Gastrocnemius medialis (tissue), 4 donors: Measurements from ENCODE around the gene SAMD10. TPM values are rescaled to one million over a fixed set of nuclear protein-coding genes. Genes with fewer than 3 reads are reported as not detected.
"Not testable (repeated sequence)": the region's sequence is repeated elsewhere in the genome, so short reads cannot be mapped to it uniquely, and the experiment has no call there.

Experiments used
- ATAC-seq, 2 donors: fragments of 150-250 bp; one replicate each; pipeline ENCODE4 v1.9.1; 2016
- DNase-seq, 2 donors: peaks; one replicate each; pipeline ENCODE4 v3.0.0-alpha.2; 2019
- H3K27ac ChIP-seq, 4 donors: fragments of 200-600 bp; sonication (generic); 1 replicate in 1 of 4; 2 replicates in 3 of 4; pipeline ENCODE4 v1.5.1; 2016 to 2018; ENCODE audit warnings: mild to moderate bottlenecking in 2 of 4, moderate library complexity in 1 of 4
- H3K27me3 ChIP-seq, 3 donors: fragments of 200-600 bp; sonication (generic) in 2 of 3; 1 replicate in 1 of 3; 2 replicates in 2 of 3; pipeline versions ENCODE4 v1.5.1 to v1.6.0; 2016 to 2019; ENCODE audit warnings: mild to moderate bottlenecking in 1 of 3, moderate library complexity in 1 of 3
- H3K36me3 ChIP-seq, 2 donors: fragments of 200-600 bp; sonication (generic) in 1 of 2; one replicate each; pipeline ENCODE4 v1.5.1; 2017 to 2018
- H3K4me1 ChIP-seq, 2 donors: fragments of 200-600 bp; sonication (generic) in 1 of 2; one replicate each; pipeline ENCODE4 v1.5.1; 2016 to 2017; ENCODE audit warnings: mild to moderate bottlenecking in 2 of 2
- H3K4me3 ChIP-seq, 4 donors: fragments of 200-600 bp; sonication (generic) in 3 of 4; 1 replicate in 1 of 4; 2 replicates in 3 of 4; pipeline ENCODE4 v1.5.1; 2016 to 2019; ENCODE audit warnings: mild to moderate bottlenecking in 2 of 4
- H3K9me3 ChIP-seq, 3 donors: fragments of 200-600 bp; sonication (generic) in 2 of 3; 1 replicate in 1 of 3; 2 replicates in 2 of 3; pipeline ENCODE4 v1.5.1; 2016 to 2019
- CTCF ChIP-seq, 5 experiments: fragments of 450-650 bp in 3 of 5; fragments of 200-600 bp in 2 of 5; sonication (generic) in 2 of 5; IDR thresholded peaks in 4 of 5; conservative IDR thresholded peaks in 1 of 5; 1 replicate in 4 of 5; 2 replicates in 1 of 5; pipeline ENCODE4 v1.5.1; 2016 to 2019; ENCODE audit warnings: antibody characterized with exemption in 5 of 5, mild to moderate bottlenecking in 3 of 5, moderate library complexity in 3 of 5
- POLR2A ChIP-seq, 2 donors: fragments of 450-650 bp; IDR thresholded peaks; one replicate each; pipeline ENCODE4 v1.6.1; 2017; ENCODE audit warnings: antibody characterized with exemption in 2 of 2, mild to moderate bottlenecking in 2 of 2, moderate library complexity in 2 of 2
- in situ Hi-C, 4 donors: fragments of 200-750 bp; cut with MboI; loops; one replicate each; pipeline versions ENCODE4 v1.15.0 to v1.8.0; 2017; ENCODE audit warnings: low sequenced_read_pairs in 4 of 4
- intact Hi-C: fragments of 100-400 bp; cut with DNase I; formaldehyde crosslinking; loops from one replicate; pipeline ENCODE4 v1.15.1; 2023; ENCODE audit warnings: low total_unique reads
- total RNA-seq, 4 donors: library from RNA; depleted of rRNA; stranded (reverse); fragments of >200 nt; gene quantifications; one replicate each; pipeline versions ENCODE4 v1.1.0 to v1.2.3, GENCODE V29; 2016

The SAMD10 gene
- total RNA-seq, 4 donors from 2014 or later: 0.24 to 1.9 (median 1.0) TPM; not detected in 1

- in situ Hi-C loops: loop anchor here in 1 of 4 donors (10.0 kb wide), 1 partner anchor 189 kb away; no protein-coding TSS in a partner anchor
- ATAC-seq (peak; percentile 73 to 74), DNase-seq (peak; percentile 69 to 76)
- H3K27ac ChIP-seq: peak overlapping the region; percentile 59 to 71 (median 62)
- H3K4me1 ChIP-seq: peaks cover 4 to 26% of the 10 kb centered on the region in 2 donors
- no peaks in the 10 kb centered on the region for H3K36me3 ChIP-seq
- intact Hi-C loops: loop anchor here (1.0 kb wide), 3 partner anchors 65 to 436 kb away; no protein-coding TSS in a partner anchor
- peak in 1 of 2 donors; percentile 35 for TF ChIP-seq POLR2A (IDR thresholded peaks at IDR 0.05)
- TF ChIP-seq CTCF (IDR thresholded peaks at IDR 0.05 in 4 of 5, conservative IDR thresholded peaks at IDR 0.05 in 1 of 5): peak; percentile 96 to 100 (median 97)
- no peaks in the 10 kb centered on the region for H3K9me3 ChIP-seq
- H3K4me3 ChIP-seq: peak overlapping the region; percentile 39 to 53 (median 46)
- H3K27me3 ChIP-seq: peaks cover 0 to 8% (median 4%) of the 10 kb centered on the region in 3 donors
These were observed 5.6 kb downstream of the SAMD10 start for GRCh38 chr20:63973636-63974401.

DNA sequence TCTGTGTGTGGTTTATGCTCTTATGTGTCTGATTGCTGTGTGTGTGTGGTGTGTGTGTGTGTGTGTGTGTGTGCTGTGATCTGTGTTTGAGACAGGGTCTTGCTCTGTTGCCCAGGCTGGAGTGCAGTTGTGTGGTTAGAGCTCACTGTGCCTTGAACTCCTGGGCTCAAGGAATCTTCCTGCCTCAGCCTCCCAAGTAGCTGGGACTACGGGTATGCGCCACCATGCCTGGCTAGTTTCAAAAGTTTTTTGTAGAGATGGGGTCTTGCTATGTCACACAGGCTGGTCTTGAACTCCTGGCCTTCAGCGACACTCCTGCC lies 6.3 kb downstream of the SAMD10 start:
- DNase-seq: no peak
- peak overlapping the region in 2 of 4 donors; percentile 59 to 71 for H3K27ac ChIP-seq

GRCh38 chr20:63972312-63973159 lies 6.9 kb downstream of the SAMD10 start:
- intact Hi-C loops: loop anchor here (1.0 kb wide), 1 partner anchor 186 kb away; no protein-coding TSS in a partner anchor
- H3K4me1 ChIP-seq: peaks cover 9 to 24% of the 10 kb centered on the region in 2 donors
- peak in 1 of 2 donors; percentile 12 for DNase-seq

More for the DNA sequence above, 6.3 kb downstream of the SAMD10 start:
- TF ChIP-seq CTCF (IDR thresholded peaks at IDR 0.05 in 4 of 5, conservative IDR thresholded peaks at IDR 0.05 in 1 of 5) (no peak), POLR2A (IDR thresholded peaks at IDR 0.05) (no peak)
- intact Hi-C loops: loop anchor here (1.0 kb wide), 1 partner anchor 187 kb away; no protein-coding TSS in a partner anchor
- Histone ChIP-seq H3K27me3 (peaks cover 0 to under 1% (median 0%) of the 10 kb centered on the region in 3 donors), H3K4me3 (peak overlapping the region in 1 of 4 donors; percentile 47), H3K36me3 (no peaks in the 10 kb centered on the region), H3K4me1 (peaks cover 9 to 24% of the 10 kb centered on the region in 2 donors), H3K9me3 (no peaks in the 10 kb centered on the region)
- in situ Hi-C loops: loop anchor here in 1 of 4 donors (10.0 kb wide), 1 partner anchor 188 kb away; no protein-coding TSS in a partner anchor
- no peak for ATAC-seq

GRCh38 chr20:63971960-63972311 lies 7.5 kb downstream of the SAMD10 start:
- DNase-seq, intact Hi-C loops, H3K27me3 ChIP-seq, ATAC-seq, H3K4me3 ChIP-seq, H3K9me3 ChIP-seq, H3K36me3 ChIP-seq: not testable (repeated sequence)
- Histone ChIP-seq H3K4me1 (peaks cover 9 to 24% of the 10 kb centered on the region in 2 donors), H3K27ac (peak overlapping the region; percentile 13 to 59 (median 32))
- in situ Hi-C loops: loop anchor here in 1 of 4 donors (10.0 kb wide), 1 partner anchor 187 kb away; no protein-coding TSS in a partner anchor

More at GRCh38 chr20:63972312-63973159, 6.9 kb downstream of the SAMD10 start:
- ATAC-seq: no peak
- Histone ChIP-seq H3K36me3 (no peaks in the 10 kb centered on the region), H3K4me3 (no peak overlapping the region), H3K27ac (peak overlapping the region; percentile 13 to 59 (median 30)), H3K27me3 (no peaks in the 10 kb centered on the region), H3K9me3 (no peaks in the 10 kb centered on the region)
- in situ Hi-C loops: loop anchor here in 1 of 4 donors (10.0 kb wide), 1 partner anchor 188 kb away; no protein-coding TSS in a partner anchor
- TF ChIP-seq CTCF (IDR thresholded peaks at IDR 0.05 in 4 of 5, conservative IDR thresholded peaks at IDR 0.05 in 1 of 5) (no peak), POLR2A (IDR thresholded peaks at IDR 0.05) (no peak)
